Thyroid gland (tissue), 4 donors: ENCODE results near the gene LCNL1. TPM values are rescaled to one million over a fixed set of nuclear protein-coding genes. Genes with fewer than 3 reads are reported as not detected.
A peak's percentile ranks its signal among the peaks of the same experiment; 100 is the strongest.

ENCODE experiments used
- DNase-seq, 2 donors: peaks; one replicate each; pipeline ENCODE4 v3.0.0-alpha.2; 2019
- H3K27ac ChIP-seq, 3 donors: fragments of 200-600 bp; sonication (generic); 1 replicate in 2 of 3; 2 replicates in 1 of 3; pipeline ENCODE4 v1.5.1; 2016 to 2019; ENCODE audit warnings: mild to moderate bottlenecking in 1 of 3, moderate library complexity in 1 of 3
- H3K27me3 ChIP-seq: fragments of 200-600 bp; sonication (generic); one replicate; pipeline ENCODE4 v1.5.1; 2019
- H3K36me3 ChIP-seq, 2 donors: fragments of 200-600 bp; sonication (generic); one replicate each; pipeline ENCODE4 v1.5.1; 2016 to 2019
- H3K4me1 ChIP-seq, 2 donors: fragments of 200-600 bp; sonication (generic); one replicate each; pipeline ENCODE4 v1.5.1; 2017 to 2019
- H3K4me3 ChIP-seq, 3 donors: fragments of 200-600 bp; sonication (generic); replicated peaks in 1 of 3; 1 replicate in 2 of 3; 2 replicates in 1 of 3; pipeline ENCODE4 v1.5.1; 2016; ENCODE audit warnings: mild to moderate bottlenecking in 1 of 3
- H3K9me3 ChIP-seq: fragments of 200-600 bp; sonication (generic); one replicate; pipeline ENCODE4 v1.5.1; 2017
- CTCF ChIP-seq, 6 experiments: fragments of 200-600 bp in 3 of 6; fragments of 450-650 bp in 3 of 6; sonication (generic) in 3 of 6; IDR thresholded peaks; one replicate each; pipeline ENCODE4 v1.5.1; 2016 to 2019; ENCODE audit warnings: antibody characterized with exemption in 6 of 6, mild to moderate bottlenecking in 2 of 6, inconsistent platforms in 1 of 6, moderate library complexity in 1 of 6
- POLR2A ChIP-seq, 2 donors: fragments of 450-650 bp; IDR thresholded peaks; one replicate each; pipeline ENCODE4 v1.6.1; 2017; ENCODE audit warnings: antibody characterized with exemption in 2 of 2, mild to moderate bottlenecking in 2 of 2, moderate library complexity in 1 of 2
- WGBS, 2 donors: methylation state at CpG; one replicate each; pipeline ENCODE4 v1.1.5; 2017; 5-methylcytosine and 5-hydroxymethylcytosine counted together
- intact Hi-C: fragments of 100-400 bp; cut with DNase I; formaldehyde crosslinking; loops from one replicate; pipeline ENCODE4 v1.15.1; 2023
- total RNA-seq, 4 donors: library from RNA; depleted of rRNA; stranded (reverse); fragments of >200 nt; gene quantifications; one replicate each; pipeline ENCODE4 v1.2.3, GENCODE V29; 2016

The LCNL1 gene
- total RNA-seq, 4 donors from 2014 or later: 0.54 TPM; not detected in 3

GRCh38 chr9:136957901-136958300 lies 24.9 kb upstream of the LCNL1 start:
- peaks cover 7 to 34% of the 10 kb centered on the region in 2 donors for H3K4me1 ChIP-seq
- no peaks in the 10 kb centered on the region for H3K9me3 ChIP-seq
- H3K27me3 ChIP-seq: no peaks in the 10 kb centered on the region
- no peak for DNase-seq
- no peak for TF ChIP-seq CTCF (IDR thresholded peaks at IDR 0.05)
- H3K36me3 ChIP-seq: no peaks in the 10 kb centered on the region
- intact Hi-C loops: no loop called here
- 90 to 91% methylated on average over 5 to 6 of the region's 6 CpGs for WGBS, 2 donors
- H3K27ac ChIP-seq: no peak overlapping the region
- H3K4me3 ChIP-seq: no peak overlapping the region

- 69 to 87% methylated on average over 6 of the region's 7 CpGs for WGBS, 2 donors
- no peak overlapping the region for H3K4me3 ChIP-seq
- no peak for TF ChIP-seq POLR2A (IDR thresholded peaks at IDR 0.05)
- no peak overlapping the region for H3K27ac ChIP-seq
- no peak for DNase-seq
- no peaks in the 10 kb centered on the region for H3K36me3 ChIP-seq
- no peaks in the 10 kb centered on the region for H3K27me3 ChIP-seq
- H3K9me3 ChIP-seq: no peaks in the 10 kb centered on the region
- intact Hi-C loops: no loop called here
- H3K4me1 ChIP-seq: peaks cover 4 to 31% of the 10 kb centered on the region in 2 donors
Measured at GRCh38 chr9:136958473-136958872, 24.3 kb upstream of the LCNL1 start.

- no peak overlapping the region for H3K4me3 ChIP-seq
- no peaks in the 10 kb centered on the region for H3K36me3 ChIP-seq
- WGBS, 2 donors: 79 to 86% methylated on average over 17 to 18 of the region's 28 CpGs
- no peaks in the 10 kb centered on the region for H3K9me3 ChIP-seq
- H3K27me3 ChIP-seq: no peaks in the 10 kb centered on the region
- H3K4me1 ChIP-seq: peaks cover 4 to 24% of the 10 kb centered on the region in 2 donors
- DNase-seq: no peak
- no peak overlapping the region for H3K27ac ChIP-seq
- intact Hi-C loops: no loop called here
- no peak for TF ChIP-seq POLR2A (IDR thresholded peaks at IDR 0.05)
- TF ChIP-seq CTCF (IDR thresholded peaks at IDR 0.05): no peak
Measured at GRCh38 chr9:136958898-136959850, 23.6 kb upstream of the LCNL1 start.

- Histone ChIP-seq H3K27me3 (no peaks in the 10 kb centered on the region), H3K9me3 (no peaks in the 10 kb centered on the region), H3K4me1 (peaks cover 4 to 23% of the 10 kb centered on the region in 2 donors), H3K4me3 (no peak overlapping the region), H3K36me3 (no peaks in the 10 kb centered on the region), H3K27ac (no peak overlapping the region)
- peak; percentile 47 to 57 for DNase-seq
- intact Hi-C loops: no loop called here
- TF ChIP-seq CTCF (IDR thresholded peaks at IDR 0.05) (no peak), POLR2A (IDR thresholded peaks at IDR 0.05) (no peak)
- WGBS, 2 donors: 69 to 75% methylated on average over 14 to 16 of the region's 19 CpGs
Measured at GRCh38 chr9:136960212-136960937, 22.4 kb upstream of the LCNL1 start.

GRCh38 chr9:136960938-136961275 lies 21.9 kb upstream of the LCNL1 start:
- DNase-seq: no peak
- Histone ChIP-seq H3K9me3 (no peaks in the 10 kb centered on the region), H3K4me3 (no peak overlapping the region), H3K27ac (no peak overlapping the region), H3K36me3 (no peaks in the 10 kb centered on the region), H3K27me3 (no peaks in the 10 kb centered on the region), H3K4me1 (peaks cover 4 to 25% of the 10 kb centered on the region in 2 donors)
- intact Hi-C loops: no loop called here
- TF ChIP-seq POLR2A (IDR thresholded peaks at IDR 0.05): no peak
- no peak for TF ChIP-seq CTCF (IDR thresholded peaks at IDR 0.05)
- WGBS, 2 donors: 77 to 84% methylated on average over 9 to 12 of the region's 15 CpGs
